C4-2B (cell line): Measurements from ENCODE around the gene ASTN1.

Source experiments
- CTCF ChIP-seq: fragments of 450-650 bp; conservative IDR thresholded peaks from 2 replicates; pipeline ENCODE4 v1.5.1; 2017; ENCODE audit warnings: mild to moderate bottlenecking
- ZFX ChIP-seq: fragments of 450-650 bp; IDR thresholded peaks from 2 replicates; pipeline ENCODE4 v1.6.1; 2017

- TF ChIP-seq CTCF (no peak), ZFX (no peak)
Measured at GRCh38 chr1:177211231-177211630, 46.7 kb upstream of the ASTN1 start.
